Measurements from ENCODE around the gene DNAI1.

DNAI1 gene

GRCh38 chr9:34451135-34451534 lies 7.5 kb upstream of the DNAI1 start:
- no peaks in the 10 kb centered on the region for H3K9me3 ChIP-seq (ENCODE audit: control insufficient read depth, insufficient read depth, low read length)
- H3K9ac ChIP-seq (ENCODE audit: low read depth, low read length): no peak overlapping the region
- no peaks in the 10 kb centered on the region for H3K27me3 ChIP-seq (ENCODE audit: control insufficient read depth, insufficient read depth, low read length)
- H3K4me3 ChIP-seq (ENCODE audit: low read depth, low read length): no peak overlapping the region
- no peak overlapping the region for H3K27ac ChIP-seq (ENCODE audit: low read depth, low read length)
- H3K36me3 ChIP-seq (ENCODE audit: control insufficient read depth, insufficient read depth, low read length): no peaks in the 10 kb centered on the region
- H3K4me1 ChIP-seq (ENCODE audit: control insufficient read depth, insufficient read depth, low read length): peaks cover 9% of the 10 kb centered on the region; the same call in 1 of the 2 replicates

GRCh38 chr9:34451545-34451944 lies 7.1 kb upstream of the DNAI1 start:
- no peaks in the 10 kb centered on the region for H3K9me3 ChIP-seq (ENCODE audit: control insufficient read depth, insufficient read depth, low read length)
- no peak overlapping the region for H3K9ac ChIP-seq (ENCODE audit: low read depth, low read length)
- H3K36me3 ChIP-seq (ENCODE audit: control insufficient read depth, insufficient read depth, low read length): no peaks in the 10 kb centered on the region
- no peak overlapping the region for H3K4me3 ChIP-seq (ENCODE audit: low read depth, low read length)
- no peak overlapping the region for H3K27ac ChIP-seq (ENCODE audit: low read depth, low read length)
- H3K27me3 ChIP-seq (ENCODE audit: control insufficient read depth, insufficient read depth, low read length): no peaks in the 10 kb centered on the region
- peaks cover 9% of the 10 kb centered on the region; the same call in 1 of the 2 replicates for H3K4me1 ChIP-seq (ENCODE audit: control insufficient read depth, insufficient read depth, low read length)

DNA sequence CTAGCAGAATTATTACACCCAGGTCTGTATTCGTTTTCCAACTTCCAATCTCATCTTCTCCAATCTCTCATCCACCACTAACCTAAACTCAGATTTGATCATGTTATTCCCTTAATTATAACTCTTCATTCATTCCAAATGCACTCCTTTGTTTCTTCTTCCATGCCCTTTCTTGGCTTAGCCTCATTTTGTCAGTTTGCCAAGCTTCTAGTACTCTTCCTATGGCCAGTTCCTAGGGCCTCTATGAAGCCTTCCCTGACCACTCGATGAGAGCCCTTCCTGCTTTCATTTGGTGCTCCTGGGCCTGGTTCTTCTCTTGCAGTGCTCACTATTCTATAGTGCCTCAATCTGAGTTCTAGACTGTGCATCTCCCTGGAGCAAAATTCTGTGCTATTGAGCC lies 6.0 kb upstream of the DNAI1 start:
- Histone ChIP-seq H3K27ac (ENCODE audit: low read depth, low read length) (no peak overlapping the region), H3K27me3 (ENCODE audit: control insufficient read depth, insufficient read depth, low read length) (no peaks in the 10 kb centered on the region), H3K4me3 (ENCODE audit: low read depth, low read length) (no peak overlapping the region), H3K9me3 (ENCODE audit: control insufficient read depth, insufficient read depth, low read length) (no peaks in the 10 kb centered on the region), H3K36me3 (ENCODE audit: control insufficient read depth, insufficient read depth, low read length) (no peaks in the 10 kb centered on the region), H3K4me1 (ENCODE audit: control insufficient read depth, insufficient read depth, low read length) (peaks cover 14% of the 10 kb centered on the region), H3K9ac (ENCODE audit: low read depth, low read length) (no peak overlapping the region)

- peaks cover 18% of the 10 kb centered on the region for H3K4me1 ChIP-seq (ENCODE audit: control insufficient read depth, insufficient read depth, low read length)
- no peaks in the 10 kb centered on the region; the same call in 1 of the 2 replicates for H3K27me3 ChIP-seq (ENCODE audit: control insufficient read depth, insufficient read depth, low read length)
- H3K9ac ChIP-seq (ENCODE audit: low read depth, low read length): no peak overlapping the region
- H3K4me3 ChIP-seq (ENCODE audit: low read depth, low read length): no peak overlapping the region
- no peaks in the 10 kb centered on the region for H3K9me3 ChIP-seq (ENCODE audit: control insufficient read depth, insufficient read depth, low read length)
- no peak overlapping the region for H3K27ac ChIP-seq (ENCODE audit: low read depth, low read length)
- no peaks in the 10 kb centered on the region for H3K36me3 ChIP-seq (ENCODE audit: control insufficient read depth, insufficient read depth, low read length)
These were observed 4.0 kb upstream of the DNAI1 start for GRCh38 chr9:34454571-34455065.

GRCh38 chr9:34456151-34456550 lies 2.5 kb upstream of the DNAI1 start:
- Histone ChIP-seq H3K9ac (ENCODE audit: low read depth, low read length) (no peak overlapping the region), H3K27me3 (ENCODE audit: control insufficient read depth, insufficient read depth, low read length) (no peaks in the 10 kb centered on the region; the same call in 1 of the 2 replicates), H3K9me3 (ENCODE audit: control insufficient read depth, insufficient read depth, low read length) (no peaks in the 10 kb centered on the region), H3K27ac (ENCODE audit: low read depth, low read length) (no peak overlapping the region), H3K4me1 (ENCODE audit: control insufficient read depth, insufficient read depth, low read length) (peaks cover 16% of the 10 kb centered on the region), H3K4me3 (ENCODE audit: low read depth, low read length) (no peak overlapping the region), H3K36me3 (ENCODE audit: control insufficient read depth, insufficient read depth, low read length) (no peaks in the 10 kb centered on the region)

- no peak overlapping the region for H3K27ac ChIP-seq (ENCODE audit: low read depth, low read length)
- H3K9me3 ChIP-seq (ENCODE audit: control insufficient read depth, insufficient read depth, low read length): no peaks in the 10 kb centered on the region
- no peaks in the 10 kb centered on the region; the same call in 1 of the 2 replicates for H3K27me3 ChIP-seq (ENCODE audit: control insufficient read depth, insufficient read depth, low read length)
- peaks cover 13% of the 10 kb centered on the region for H3K4me1 ChIP-seq (ENCODE audit: control insufficient read depth, insufficient read depth, low read length)
- no peaks in the 10 kb centered on the region for H3K36me3 ChIP-seq (ENCODE audit: control insufficient read depth, insufficient read depth, low read length)
- peak overlapping the region; percentile 78 for H3K4me3 ChIP-seq (ENCODE audit: low read depth, low read length)
- peak overlapping the region; percentile 45; the same call in 1 of the 2 replicates for H3K9ac ChIP-seq (ENCODE audit: low read depth, low read length)
These were observed 1.9 kb upstream of the DNAI1 start for GRCh38 chr9:34456746-34457145.

DNA sequence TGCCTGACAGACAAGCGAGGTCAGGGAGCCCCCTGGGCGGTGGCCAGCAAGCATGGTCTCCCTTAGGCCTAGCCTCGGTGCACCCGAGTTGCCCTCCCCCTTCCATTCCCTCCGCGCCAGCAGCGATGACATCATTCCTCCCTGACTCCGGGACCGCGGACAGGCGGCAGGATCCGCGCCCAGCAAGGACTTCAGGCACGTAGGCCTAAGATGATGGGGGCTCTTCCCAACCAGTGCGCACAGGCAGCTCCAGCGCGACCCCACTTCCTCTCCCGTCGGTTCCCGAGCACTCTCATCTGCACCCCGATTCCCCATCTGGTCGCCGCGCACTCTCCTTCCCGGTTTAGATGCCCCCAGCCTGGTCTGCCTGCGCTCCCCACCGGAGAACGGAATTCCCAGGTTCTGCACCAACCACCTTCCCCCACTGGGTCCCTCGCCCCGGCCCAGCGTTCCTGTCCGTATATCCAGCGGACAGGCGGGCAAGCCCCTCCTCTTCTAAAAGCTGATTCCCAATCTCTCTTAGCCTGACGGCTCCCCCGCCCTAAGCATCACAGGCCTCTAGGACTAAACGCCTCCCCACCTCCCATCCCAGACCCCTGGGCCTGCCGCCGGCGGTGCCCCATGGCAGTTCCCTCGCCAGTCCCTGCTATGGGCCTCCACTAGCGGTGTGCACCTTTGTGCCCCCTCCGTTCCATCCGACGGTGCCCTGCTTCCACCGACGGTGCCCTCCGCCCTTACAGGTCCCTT lies 1.2 kb upstream of the DNAI1 start:
- H3K4me1 ChIP-seq (ENCODE audit: control insufficient read depth, insufficient read depth, low read length): peaks cover 9% of the 10 kb centered on the region
- H3K9ac ChIP-seq (ENCODE audit: low read depth, low read length): peak overlapping the region; percentile 45; the same call in 1 of the 2 replicates
- peak overlapping the region; percentile 78 for H3K4me3 ChIP-seq (ENCODE audit: low read depth, low read length)
- H3K27me3 ChIP-seq (ENCODE audit: control insufficient read depth, insufficient read depth, low read length): no peaks in the 10 kb centered on the region; the same call in 1 of the 2 replicates
- no peak overlapping the region for H3K27ac ChIP-seq (ENCODE audit: low read depth, low read length)
- H3K9me3 ChIP-seq (ENCODE audit: control insufficient read depth, insufficient read depth, low read length): no peaks in the 10 kb centered on the region
- H3K36me3 ChIP-seq (ENCODE audit: control insufficient read depth, insufficient read depth, low read length): no peaks in the 10 kb centered on the region

GRCh38 chr9:34458959-34459340 lies 345 bp downstream of the DNAI1 start:
- H3K9ac ChIP-seq (ENCODE audit: low read depth, low read length): no peak overlapping the region
- H3K9me3 ChIP-seq (ENCODE audit: control insufficient read depth, insufficient read depth, low read length): no peaks in the 10 kb centered on the region
- H3K27ac ChIP-seq (ENCODE audit: low read depth, low read length): no peak overlapping the region
- no peaks in the 10 kb centered on the region; the same call in 1 of the 2 replicates for H3K27me3 ChIP-seq (ENCODE audit: control insufficient read depth, insufficient read depth, low read length)
- H3K4me3 ChIP-seq (ENCODE audit: low read depth, low read length): peak overlapping the region; percentile 75
- peaks cover 9% of the 10 kb centered on the region for H3K4me1 ChIP-seq (ENCODE audit: control insufficient read depth, insufficient read depth, low read length)
- H3K36me3 ChIP-seq (ENCODE audit: control insufficient read depth, insufficient read depth, low read length): no peaks in the 10 kb centered on the region

DNA sequence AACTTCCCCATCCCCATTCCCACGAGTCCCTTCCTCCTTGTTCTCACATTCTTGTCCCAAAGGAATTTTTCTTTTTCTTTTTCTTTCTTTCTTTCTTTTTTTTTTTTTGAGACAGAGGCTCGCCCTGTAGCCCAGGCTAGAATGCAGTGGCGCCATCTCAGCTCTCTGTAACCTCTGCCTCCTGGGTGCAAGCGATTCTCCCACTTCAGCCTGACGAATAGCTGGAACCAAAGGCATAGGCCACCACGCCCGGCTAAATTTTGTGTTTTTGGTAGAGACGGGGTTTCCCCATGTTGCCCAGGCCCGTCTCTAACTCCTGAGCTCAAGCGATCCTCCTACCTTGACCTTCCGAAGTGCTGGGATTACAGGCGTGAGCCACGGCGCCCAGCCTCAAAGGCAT lies 751 bp downstream of the DNAI1 start:
- Histone ChIP-seq H3K36me3 (ENCODE audit: control insufficient read depth, insufficient read depth, low read length) (no peaks in the 10 kb centered on the region), H3K27me3 (ENCODE audit: control insufficient read depth, insufficient read depth, low read length) (no peaks in the 10 kb centered on the region; the same call in 1 of the 2 replicates), H3K9me3 (ENCODE audit: control insufficient read depth, insufficient read depth, low read length) (no peaks in the 10 kb centered on the region), H3K27ac (ENCODE audit: low read depth, low read length) (no peak overlapping the region), H3K4me3 (ENCODE audit: low read depth, low read length) (no peak overlapping the region), H3K4me1 (ENCODE audit: control insufficient read depth, insufficient read depth, low read length) (peaks cover 9% of the 10 kb centered on the region), H3K9ac (ENCODE audit: low read depth, low read length) (no peak overlapping the region)

GRCh38 chr9:34459941-34460340 lies 1.3 kb downstream of the DNAI1 start:
- H3K9ac ChIP-seq (ENCODE audit: low read depth, low read length): no peak overlapping the region
- no peaks in the 10 kb centered on the region for H3K9me3 ChIP-seq (ENCODE audit: control insufficient read depth, insufficient read depth, low read length)
- H3K27me3 ChIP-seq (ENCODE audit: control insufficient read depth, insufficient read depth, low read length): no peaks in the 10 kb centered on the region; the same call in 1 of the 2 replicates
- no peak overlapping the region for H3K27ac ChIP-seq (ENCODE audit: low read depth, low read length)
- H3K4me1 ChIP-seq (ENCODE audit: control insufficient read depth, insufficient read depth, low read length): peaks cover 9% of the 10 kb centered on the region
- no peak overlapping the region for H3K4me3 ChIP-seq (ENCODE audit: low read depth, low read length)
- H3K36me3 ChIP-seq (ENCODE audit: control insufficient read depth, insufficient read depth, low read length): no peaks in the 10 kb centered on the region

DNA sequence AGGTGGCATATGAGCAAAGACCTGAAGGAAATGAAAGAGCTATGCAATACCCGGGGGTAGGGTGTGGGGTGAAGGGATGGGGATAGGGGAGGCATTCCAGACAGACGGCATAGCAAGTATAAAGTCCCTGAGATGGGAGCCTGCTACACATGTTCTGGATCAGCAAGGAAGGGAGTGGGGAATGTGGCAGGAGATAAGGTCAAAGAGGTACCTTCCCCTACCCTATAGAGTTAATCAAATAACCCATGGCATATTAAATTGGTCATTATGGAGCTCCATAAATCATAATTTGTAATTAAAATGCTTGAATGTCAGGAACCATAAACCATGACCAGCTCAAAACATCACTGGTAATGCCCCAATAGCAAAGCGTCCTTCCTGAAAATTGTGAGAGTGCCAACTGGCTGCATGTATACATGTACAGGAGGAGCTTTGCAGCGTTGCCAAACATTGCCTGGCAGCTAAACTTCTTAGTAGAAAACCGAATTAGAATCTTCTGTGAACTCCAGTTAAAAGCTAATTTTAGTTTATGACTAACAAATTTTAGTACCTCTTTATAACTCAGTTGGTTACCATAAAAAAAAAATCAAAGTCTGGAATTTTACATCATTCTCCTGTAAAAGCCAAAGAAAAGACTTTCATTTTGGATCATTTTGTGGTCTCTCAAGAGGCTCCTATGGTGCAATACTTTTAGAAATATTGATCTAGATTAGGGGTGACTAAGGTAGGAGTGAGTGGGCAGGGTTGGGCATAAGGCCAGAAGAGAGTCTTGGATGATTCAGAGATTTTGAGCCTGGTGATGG lies 4.7 kb downstream of the DNAI1 start:
- Histone ChIP-seq H3K4me3 (ENCODE audit: low read depth, low read length) (no peak overlapping the region), H3K9me3 (ENCODE audit: control insufficient read depth, insufficient read depth, low read length) (no peaks in the 10 kb centered on the region), H3K27me3 (ENCODE audit: control insufficient read depth, insufficient read depth, low read length) (no peaks in the 10 kb centered on the region; the same call in 1 of the 2 replicates), H3K36me3 (ENCODE audit: control insufficient read depth, insufficient read depth, low read length) (no peaks in the 10 kb centered on the region), H3K4me1 (ENCODE audit: control insufficient read depth, insufficient read depth, low read length) (peaks cover 4% of the 10 kb centered on the region; the same call in 1 of the 2 replicates), H3K27ac (ENCODE audit: low read depth, low read length) (no peak overlapping the region), H3K9ac (ENCODE audit: low read depth, low read length) (no peak overlapping the region)
